Endothelial cell of umbilical vein (primary cell): ENCODE data around the gene AHNAK2. TPM values are rescaled to one million over a fixed set of nuclear protein-coding genes. Genes with fewer than 3 reads are reported as not detected.

ENCODE experiments used
- BruUV-seq: library from RNA; stranded (reverse); fragments of 400-500 nt; replicated peaks from 2 replicates; lab custom pipeline; 2021; lab: Mats Ljungman, UMichigan
- CTCF ChIA-PET: fragments of 300-600, 350-600 bp; sonication (Branson Sonifier 250); formaldehyde crosslinking; loops from one replicate; lab custom pipeline; 2021; ENCODE audit warnings: antibody characterized with exemption, inconsistent platforms; lab: Charles Lee
- POLR2A ChIA-PET: fragments of 300-600, 350-600 bp; sonication (Branson Sonifier 250); formaldehyde crosslinking; loops from one replicate; lab custom pipeline; 2021; ENCODE audit warnings: antibody characterized with exemption, inconsistent platforms; lab: Charles Lee
- DNase-seq: peaks from one replicate; pipeline ENCODE4 v3.0.0-alpha.2; 2011; ENCODE audit warnings: low read depth, low spot score
- FAIRE-seq: peaks from 2 replicates; lab custom pipeline; 2011; peaks lifted over from hg19 to GRCh38; lab: Jason Lieb, UNC
- H2AFZ ChIP-seq: 2 replicates; pipeline ENCODE4 v1.6.0; 2012; ENCODE audit warnings: low read depth, low read length, control low read depth, inconsistent platforms
- H3K27ac ChIP-seq: 2 replicates; pipeline ENCODE4 v1.5.1; 2011; ENCODE audit warnings: low read depth, mild to moderate bottlenecking, control low read depth, low read length, moderate library complexity; ENCODE audit not compliant: insufficient read depth
- H3K27me3 ChIP-seq, 2 experiments: 2 replicates each; pipeline versions ENCODE4 v1.6.0 to v1.6.1; 2011; ENCODE audit warnings: low read length in 2 of 2, mixed read lengths in 1 of 2; ENCODE audit not compliant: control insufficient read depth in 2 of 2, insufficient read depth in 2 of 2
- H3K36me3 ChIP-seq, 2 experiments: 2 replicates in 1 of 2; 3 replicates in 1 of 2; pipeline ENCODE4 v1.5.1; 2011; ENCODE audit warnings: low read length in 2 of 2, mild to moderate bottlenecking in 1 of 2, moderate library complexity in 1 of 2; ENCODE audit not compliant: control insufficient read depth in 2 of 2, insufficient read depth in 2 of 2; ENCODE audit errors: extremely low read depth in 1 of 2
- H3K4me1 ChIP-seq: 3 replicates; pipeline ENCODE4 v1.5.1; 2011; ENCODE audit warnings: mild to moderate bottlenecking, low read length; ENCODE audit not compliant: control insufficient read depth, insufficient read depth; ENCODE audit errors: extremely low read depth
- H3K4me2 ChIP-seq: 2 replicates; pipeline ENCODE4 v1.6.1; 2011; ENCODE audit warnings: low read length, control low read depth, mixed read lengths; ENCODE audit not compliant: insufficient read depth
- H3K4me3 ChIP-seq, 3 experiments: fragments of 200-600 bp in 1 of 3; sonication (generic), shearing (Covaris generic) in 1 of 3; replicated peaks in 1 of 3; 2 replicates each; pipeline ENCODE4 v1.5.1; 2011 to 2016; ENCODE audit warnings: control low read depth in 3 of 3, low read length in 3 of 3, mild to moderate bottlenecking in 2 of 3, inconsistent platforms in 1 of 3, low read depth in 1 of 3, moderate library complexity in 1 of 3; ENCODE audit not compliant: insufficient read depth in 1 of 3
- H3K79me2 ChIP-seq: 2 replicates; pipeline ENCODE4 v1.6.0; 2012; ENCODE audit warnings: low read length, inconsistent platforms; ENCODE audit not compliant: control insufficient read depth, insufficient read depth
- H3K9ac ChIP-seq: replicated peaks from 2 replicates; pipeline ENCODE3; 2011; ENCODE audit warnings: low read length, control low read depth; ENCODE audit not compliant: insufficient read depth; ENCODE audit errors: extremely low read depth
- H3K9me1 ChIP-seq: replicated peaks from 3 replicates; pipeline ENCODE4 v1.6.0; 2011; ENCODE audit warnings: mild to moderate bottlenecking, low read length; ENCODE audit not compliant: control insufficient read depth, insufficient read depth; ENCODE audit errors: extremely low read depth
- H3K9me3 ChIP-seq: replicated peaks from 2 replicates; pipeline ENCODE4 v1.5.1; 2012; ENCODE audit warnings: low read length, inconsistent platforms; ENCODE audit not compliant: control insufficient read depth, insufficient read depth
- H4K20me1 ChIP-seq: replicated peaks from 2 replicates; pipeline ENCODE3; 2011; ENCODE audit warnings: mild to moderate bottlenecking, low read length; ENCODE audit not compliant: control insufficient read depth, insufficient read depth; ENCODE audit errors: extremely low read depth
- EZH2 ChIP-seq: IDR thresholded peaks from 2 replicates; pipeline ENCODE4 v1.6.1; 2012; ENCODE audit warnings: borderline replicate concordance, low read depth, mild to moderate bottlenecking, moderate library complexity, low read length, inconsistent platforms; ENCODE audit not compliant: severe bottlenecking
- FOS ChIP-seq: IDR thresholded peaks from 2 replicates; pipeline ENCODE4 v1.6.1; 2011; ENCODE audit warnings: mild to moderate bottlenecking, low read length, moderate library complexity, borderline replicate concordance; ENCODE audit not compliant: insufficient read depth
- GATA2 ChIP-seq: IDR thresholded peaks from 2 replicates; pipeline ENCODE4 v1.7.0; 2011; ENCODE audit warnings: low read depth, mild to moderate bottlenecking, moderate library complexity, mixed read lengths, low read length; ENCODE audit not compliant: insufficient read length, insufficient read depth
- JUN ChIP-seq: IDR thresholded peaks from 2 replicates; pipeline ENCODE4 v1.6.1; 2011; ENCODE audit warnings: borderline replicate concordance, low read depth; ENCODE audit not compliant: insufficient read length, insufficient read depth
- MYC ChIP-seq: IDR thresholded peaks from one replicate; pipeline ENCODE4 v1.6.1; 2011; ENCODE audit warnings: mild to moderate bottlenecking, low read depth, low read length
- POLR2A ChIP-seq: IDR thresholded peaks from 2 replicates; pipeline ENCODE4 v1.6.1; 2012; ENCODE audit warnings: low read depth, mild to moderate bottlenecking, control low read depth, low read length
- POLR2AphosphoS5 ChIP-seq: IDR thresholded peaks from 2 replicates; pipeline ENCODE4 v1.6.1; 2012; ENCODE audit warnings: low read depth, mild to moderate bottlenecking, control low read depth, low read length, moderate library complexity; ENCODE audit not compliant: insufficient read depth
- dilution Hi-C: fragments of 300-500 bp; cut with MboI; formaldehyde crosslinking; loops from one replicate; pipeline ENCODE4 v1.15.0; 2019; ENCODE audit warnings: low sequenced_read_pairs; ENCODE audit not compliant: extremely low pct_ligation_motif_present
- intact Hi-C: fragments of 100-400 bp; cut with micrococcal nuclease; formaldehyde crosslinking; loops from one replicate; pipeline ENCODE4 v1.10.0; 2022
- polyA plus RNA-seq, 4 experiments: library from polyadenylated mRNA; depleted of rRNA in 3 of 4; stranded (reverse) in 3 of 4; unstranded in 1 of 4; fragments of >200 nt; gene quantifications; 2 replicates each; pipeline versions ENCODE4 v1.2.1 to v1.2.3, GENCODE V29; 2011 to 2012; ENCODE audit warnings: missing spikeins in 1 of 4
- total RNA-seq: library from RNA; stranded (reverse); gene quantifications from 2 replicates; pipeline ENCODE4 v1.2.3, GENCODE V29; 2021
- TF ChIP-seq, protein P1 (sequence below), 2 donors: IDR thresholded peaks; 1 replicate in 1 of 2; 2 replicates in 1 of 2; pipeline ENCODE4 v1.5.1; 2011; ENCODE audit warnings: low read length in 2 of 2, mild to moderate bottlenecking in 2 of 2, moderate library complexity in 2 of 2, control low read depth in 1 of 2, inconsistent platforms in 1 of 2, low read depth in 1 of 2; ENCODE audit not compliant: insufficient read depth in 1 of 2; ENCODE audit errors: extremely low read depth in 1 of 2
- TF ChIP-seq, protein P2 (sequence below): IDR thresholded peaks from 2 replicates; pipeline ENCODE4 v1.6.1; 2011; ENCODE audit not compliant: insufficient read depth, insufficient read length

Gene AHNAK2
- total and polyA plus RNA-seq, 2 donors (not counting 3 experiments of a cell fraction or from before 2014, with no cell fraction given) = 17.7 to 68.7 TPM

DNA sequence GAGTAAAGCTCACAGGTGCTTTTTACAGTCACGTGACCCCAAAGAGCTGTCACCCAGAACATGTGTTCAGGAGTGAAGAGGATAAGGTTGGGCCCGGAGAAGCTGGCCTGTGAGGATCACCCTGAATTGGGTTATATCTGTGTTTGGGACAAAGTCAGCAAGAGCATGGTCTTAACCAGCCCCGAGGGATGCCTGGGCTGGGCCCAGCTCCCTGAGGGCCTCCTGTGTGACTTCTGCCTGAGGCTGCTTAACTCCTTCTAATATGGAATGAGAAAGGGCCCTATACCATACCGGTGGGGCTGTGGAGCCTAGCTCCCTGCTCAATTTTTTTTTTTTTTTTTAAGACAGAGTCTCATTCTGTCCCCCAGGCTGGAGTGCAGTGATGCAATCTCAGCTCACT is 40.2 kb upstream of the AHNAK2 start:
- ChIA-PET CTCF (interaction anchor here (0.8 to 3.0 kb wide), 3 partner anchors 20 to 48 kb away, joined by 3 to 10 read pairs (median 3); no protein-coding TSS in a partner anchor), POLR2A (interaction anchor here (1.2 kb wide), 1 partner anchor 12 kb away, joined by 3 read pairs; no protein-coding TSS in a partner anchor)
- BruUV-seq = no TSS peak
- no peak for FAIRE-seq
- H3K4me2 ChIP-seq = no peak overlapping the region
- H3K9me1 ChIP-seq = no peaks in the 10 kb centered on the region
- peaks cover 75% of the 10 kb centered on the region for H3K79me2 ChIP-seq
- intact Hi-C loops = no loop called here
- peaks cover 2% of the 10 kb centered on the region for H3K9me3 ChIP-seq
- DNase-seq = no peak
- dilution Hi-C loops = no loop called here
- H3K9ac ChIP-seq = no peak overlapping the region
- H3K36me3 ChIP-seq = no peaks in the 10 kb centered on the region
- H2AFZ ChIP-seq = no peak overlapping the region
- no peaks in the 10 kb centered on the region for H4K20me1 ChIP-seq
- peaks cover 52% of the 10 kb centered on the region for H3K4me1 ChIP-seq
- no peak for TF ChIP-seq MYC
- no peak for TF ChIP-seq FOS
- TF ChIP-seq POLR2A = no peak
- TF ChIP-seq, protein P1, sequence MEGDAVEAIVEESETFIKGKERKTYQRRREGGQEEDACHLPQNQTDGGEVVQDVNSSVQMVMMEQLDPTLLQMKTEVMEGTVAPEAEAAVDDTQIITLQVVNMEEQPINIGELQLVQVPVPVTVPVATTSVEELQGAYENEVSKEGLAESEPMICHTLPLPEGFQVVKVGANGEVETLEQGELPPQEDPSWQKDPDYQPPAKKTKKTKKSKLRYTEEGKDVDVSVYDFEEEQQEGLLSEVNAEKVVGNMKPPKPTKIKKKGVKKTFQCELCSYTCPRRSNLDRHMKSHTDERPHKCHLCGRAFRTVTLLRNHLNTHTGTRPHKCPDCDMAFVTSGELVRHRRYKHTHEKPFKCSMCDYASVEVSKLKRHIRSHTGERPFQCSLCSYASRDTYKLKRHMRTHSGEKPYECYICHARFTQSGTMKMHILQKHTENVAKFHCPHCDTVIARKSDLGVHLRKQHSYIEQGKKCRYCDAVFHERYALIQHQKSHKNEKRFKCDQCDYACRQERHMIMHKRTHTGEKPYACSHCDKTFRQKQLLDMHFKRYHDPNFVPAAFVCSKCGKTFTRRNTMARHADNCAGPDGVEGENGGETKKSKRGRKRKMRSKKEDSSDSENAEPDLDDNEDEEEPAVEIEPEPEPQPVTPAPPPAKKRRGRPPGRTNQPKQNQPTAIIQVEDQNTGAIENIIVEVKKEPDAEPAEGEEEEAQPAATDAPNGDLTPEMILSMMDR (IDR thresholded peaks at IDR 0.05; ENCODE audit: extremely low read depth in 1 of 2, insufficient read depth in 1 of 2, low read depth in 1 of 2, low read length in 2 of 2) = no peak
- TF ChIP-seq, protein P2, sequence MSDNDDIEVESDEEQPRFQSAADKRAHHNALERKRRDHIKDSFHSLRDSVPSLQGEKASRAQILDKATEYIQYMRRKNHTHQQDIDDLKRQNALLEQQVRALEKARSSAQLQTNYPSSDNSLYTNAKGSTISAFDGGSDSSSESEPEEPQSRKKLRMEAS = no peak
- no peak for TF ChIP-seq POLR2AphosphoS5
- no peak for TF ChIP-seq JUN
- no peak for TF ChIP-seq EZH2
- TF ChIP-seq GATA2 = no peak
- no peaks in the 10 kb centered on the region for H3K27me3 ChIP-seq
- no peak overlapping the region for H3K4me3 ChIP-seq
- H3K27ac ChIP-seq = no peak overlapping the region
